ENCODE measurements around the gene NOS1AP.

- TF ChIP-seq CTCF (conservative IDR thresholded peaks at IDR 0.05; ENCODE audit: low read length) (no peak), EZH2phosphoT487 (IDR thresholded peaks at IDR 0.05; ENCODE audit: borderline replicate concordance) (no peak)
These were observed 103.0 kb downstream of the NOS1AP start for GRCh38 chr1:162172311-162173102.
